PC-9 (cell line): ENCODE results near the gene ARHGEF6. TPM values are rescaled to one million over a fixed set of nuclear protein-coding genes. Genes with fewer than 3 reads are reported as not detected.
A peak's percentile ranks its signal among the peaks of the same experiment; 100 is the strongest.

Experiments used
- BruUV-seq: library from RNA; stranded (reverse); fragments of 400-500 nt; replicated peaks from 2 replicates; lab custom pipeline; 2021; lab: Mats Ljungman, UMichigan
- CTCF ChIA-PET: fragments of 300-600 bp; sonication (Branson Sonifier 250); formaldehyde crosslinking; loops from one replicate; lab custom pipeline; 2022; ENCODE audit warnings: antibody characterized with exemption; lab: Charles Lee
- POLR2A ChIA-PET: fragments of 300-600 bp; sonication (Branson Sonifier 250); formaldehyde crosslinking; loops from one replicate; lab custom pipeline; 2022; ENCODE audit warnings: antibody characterized with exemption; ENCODE audit not compliant: unreplicated experiment; lab: Charles Lee
- DNase-seq, 2 experiments: peaks; one replicate each; pipeline versions ENCODE4 v3.0.0 to v3.0.0-alpha.2; 2015 to 2022; ENCODE audit warnings: mixed read lengths in 1 of 2
- H2AFZ ChIP-seq: fragments of 200-600 bp; sonication (generic); 2 replicates; pipeline ENCODE4 v1.8.1; 2017; ENCODE audit warnings: antibody characterized with exemption
- H3F3A ChIP-seq: fragments of 200-600 bp; sonication (generic); 2 replicates; pipeline ENCODE4 v1.8.1; 2017; ENCODE audit warnings: antibody characterized with exemption, mild to moderate bottlenecking, low read depth; ENCODE audit not compliant: insufficient read depth
- H3K27ac ChIP-seq: fragments of 200-600 bp; sonication (generic); 2 replicates; pipeline ENCODE4 v1.6.1; 2016; ENCODE audit warnings: mixed run types
- H3K27me3 ChIP-seq: fragments of 200-600 bp; sonication (generic); 2 replicates; pipeline ENCODE4 v1.6.1; 2016; ENCODE audit warnings: low read depth, mixed run types; ENCODE audit not compliant: insufficient read depth
- H3K36me3 ChIP-seq: fragments of 200-600 bp; sonication (generic); 2 replicates; pipeline ENCODE4 v1.6.1; 2016; ENCODE audit warnings: low read depth, mixed run types
- H3K4me1 ChIP-seq: fragments of 200-600 bp; sonication (generic); replicated peaks from 2 replicates; pipeline ENCODE4 v1.6.1; 2016; ENCODE audit warnings: mixed run types; ENCODE audit not compliant: insufficient read depth
- H3K4me2 ChIP-seq: fragments of 200-600 bp; sonication (generic); 2 replicates; pipeline ENCODE4 v1.6.1; 2017; ENCODE audit warnings: mixed run types
- H3K4me3 ChIP-seq: fragments of 200-600 bp; sonication (generic); 2 replicates; pipeline ENCODE4 v1.6.1; 2016; ENCODE audit warnings: mixed run types
- H3K79me2 ChIP-seq: fragments of 200-600 bp; sonication (generic); 2 replicates; pipeline ENCODE4 v1.6.1; 2017; ENCODE audit warnings: low read depth, mixed run types
- H3K9me2 ChIP-seq: fragments of 200-600 bp; sonication (generic); 2 replicates; pipeline ENCODE4 v1.8.1; 2017; ENCODE audit warnings: mild to moderate bottlenecking; ENCODE audit not compliant: insufficient read depth
- H3K9me3 ChIP-seq: fragments of 200-600 bp; sonication (generic); 2 replicates; pipeline ENCODE4 v1.8.1; 2016; ENCODE audit warnings: low read depth; ENCODE audit not compliant: insufficient read depth
- H4K20me1 ChIP-seq: fragments of 200-600 bp; sonication (generic); 2 replicates; pipeline ENCODE4 v1.8.1; 2017; ENCODE audit not compliant: insufficient read depth
- CTCF ChIP-seq: fragments of 200-600 bp; sonication (generic); conservative IDR thresholded peaks from 2 replicates; pipeline ENCODE4 v1.6.1; 2017; ENCODE audit warnings: mixed run types, antibody characterized with exemption, mild to moderate bottlenecking, moderate library complexity
- EZH2 ChIP-seq: fragments of 200-600 bp; sonication (generic); IDR thresholded peaks from 2 replicates; pipeline ENCODE4 v1.8.0; 2017; ENCODE audit warnings: antibody characterized with exemption, low read depth
- intact Hi-C: fragments of 100-400 bp; cut with micrococcal nuclease; formaldehyde crosslinking; loops from one replicate; pipeline ENCODE4 v1.10.0; 2022; ENCODE audit not compliant: unreplicated experiment
- total RNA-seq: library from RNA; stranded (reverse); gene quantifications from 2 replicates; pipeline ENCODE4 v1.2.3, GENCODE V29; 2021

ARHGEF6 gene
- total RNA-seq, 1 experiment from 2014 or later, result 0.09 TPM

- no peaks in the 10 kb centered on the region for H4K20me1 ChIP-seq
- H3K79me2 ChIP-seq, result no peaks in the 10 kb centered on the region
- DNase-seq, result no peak
- TF ChIP-seq CTCF, result no peak
- no peak for TF ChIP-seq EZH2
- H3K4me3 ChIP-seq, result no peak overlapping the region
- no TSS peak for BruUV-seq
- no peaks in the 10 kb centered on the region for H3K27me3 ChIP-seq
- ChIA-PET CTCF (no interaction called here), POLR2A (no interaction called here)
- H2AFZ ChIP-seq, result peak overlapping the region; percentile 43; the same call in 1 of the 2 replicates
- H3K4me1 ChIP-seq, result no peaks in the 10 kb centered on the region
- no peak overlapping the region for H3K27ac ChIP-seq
- H3K36me3 ChIP-seq, result no peaks in the 10 kb centered on the region
- intact Hi-C loops, result no loop called here
- no peaks in the 10 kb centered on the region for H3K9me3 ChIP-seq
- H3F3A ChIP-seq, result no peaks in the 10 kb centered on the region
- H3K4me2 ChIP-seq, result no peak overlapping the region
- no peaks in the 10 kb centered on the region for H3K9me2 ChIP-seq
Measured at GRCh38 chrX:136731207-136731782, 49.4 kb downstream of the ARHGEF6 start.

DNA sequence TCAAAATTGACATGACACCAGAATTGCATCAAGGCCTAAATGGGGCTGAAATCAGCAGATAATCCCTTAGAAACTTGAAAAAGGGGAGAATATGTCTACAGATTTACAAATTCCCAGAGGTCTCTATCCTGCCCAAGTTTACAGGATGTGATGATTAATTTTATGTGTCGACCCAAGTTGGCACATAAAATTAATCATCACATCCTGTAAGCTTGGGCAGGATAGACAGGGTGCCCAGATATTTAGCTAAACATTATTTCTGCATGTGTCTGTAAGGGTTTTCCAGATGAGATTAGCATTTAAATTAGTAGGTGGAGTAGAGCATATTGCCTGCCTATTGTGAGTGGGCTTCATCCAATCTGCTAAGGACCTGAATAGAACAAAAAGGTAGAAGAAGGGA, 52.3 kb downstream of the ARHGEF6 start:
- no peak for DNase-seq
- no peaks in the 10 kb centered on the region for H3K9me3 ChIP-seq
- no peaks in the 10 kb centered on the region for H3F3A ChIP-seq
- no TSS peak for BruUV-seq
- H2AFZ ChIP-seq, result no peak overlapping the region
- H3K4me3 ChIP-seq, result no peak overlapping the region
- no peak for TF ChIP-seq CTCF
- TF ChIP-seq EZH2, result no peak
- no peak overlapping the region for H3K27ac ChIP-seq
- H4K20me1 ChIP-seq, result no peaks in the 10 kb centered on the region
- CTCF ChIA-PET, result no interaction called here
- H3K36me3 ChIP-seq, result no peaks in the 10 kb centered on the region
- no peaks in the 10 kb centered on the region for H3K9me2 ChIP-seq
- POLR2A ChIA-PET, result no interaction called here
- no peaks in the 10 kb centered on the region for H3K27me3 ChIP-seq
- H3K4me2 ChIP-seq, result no peak overlapping the region
- peaks cover 8% of the 10 kb centered on the region; the same call in 1 of the 2 replicates for H3K4me1 ChIP-seq
- no peaks in the 10 kb centered on the region for H3K79me2 ChIP-seq
- intact Hi-C loops, result no loop called here

- H3K4me2 ChIP-seq, result no peak overlapping the region
- CTCF ChIA-PET, result no interaction called here
Measured at GRCh38 chrX:136725441-136726104, 55.2 kb downstream of the ARHGEF6 start.

More at GRCh38 chrX:136725441-136726104, 55.2 kb downstream of the ARHGEF6 start:
- Histone ChIP-seq H3K9me3 (no peaks in the 10 kb centered on the region), H3K27me3 (no peaks in the 10 kb centered on the region), H3K36me3 (no peaks in the 10 kb centered on the region), H4K20me1 (no peaks in the 10 kb centered on the region), H3F3A (no peaks in the 10 kb centered on the region), H3K4me3 (no peak overlapping the region), H3K4me1 (peaks cover 8% of the 10 kb centered on the region; the same call in 1 of the 2 replicates), H3K79me2 (no peaks in the 10 kb centered on the region), H2AFZ (no peak overlapping the region; the same call in 1 of the 2 replicates), H3K27ac (no peak overlapping the region), H3K9me2 (no peaks in the 10 kb centered on the region)
- POLR2A ChIA-PET, result no interaction called here
- TF ChIP-seq CTCF, result no peak
- TF ChIP-seq EZH2, result no peak
- intact Hi-C loops, result loop anchor here (1.0 kb wide), 1 partner anchor 64 kb away; no protein-coding TSS in a partner anchor
- BruUV-seq, result no TSS peak
- peak in 1 of 2 experiments; percentile 62 for DNase-seq
